Hematopoietic multipotent progenitor cell treated with erythropoietin and hydrocortisone succinate and interleukin-3 and kit ligand, for 17 days (in vitro differentiated cells): ENCODE measurements around the gene SLC39A11.
"Not testable (repeated sequence)": the region's sequence is repeated elsewhere in the genome, so short reads cannot be mapped to it uniquely, and the experiment has no call there.

ENCODE experiments used
- DNase-seq: peaks from one replicate; pipeline ENCODE4 v3.0.0-alpha.2; 2015; ENCODE audit warnings: low spot score

SLC39A11 gene

GRCh38 chr17:73071066-73071999, 21.2 kb downstream of the SLC39A11 start:
- no peak for DNase-seq

GRCh38 chr17:73069841-73070240, 22.6 kb downstream of the SLC39A11 start:
- no peak for DNase-seq

GRCh38 chr17:73069164-73069770, 23.2 kb downstream of the SLC39A11 start:
- no peak for DNase-seq

- no peak for DNase-seq
Observed at GRCh38 chr17:73068322-73069153, 23.9 kb downstream of the SLC39A11 start.

- not testable (repeated sequence) for DNase-seq
Observed at GRCh38 chr17:73067699-73068098, 24.8 kb downstream of the SLC39A11 start.

- no peak for DNase-seq
Observed at GRCh38 chr17:73067075-73067474, 25.4 kb downstream of the SLC39A11 start.

GRCh38 chr17:73066148-73066884, 26.2 kb downstream of the SLC39A11 start:
- DNase-seq, result no peak

GRCh38 chr17:73065376-73065775, 27.1 kb downstream of the SLC39A11 start:
- DNase-seq, result no peak

GRCh38 chr17:73064084-73064938, 28.2 kb downstream of the SLC39A11 start:
- no peak for DNase-seq

GRCh38 chr17:73062726-73063125, 29.8 kb downstream of the SLC39A11 start:
- DNase-seq, result no peak

- no peak for DNase-seq
Observed at GRCh38 chr17:73061161-73061560, 31.3 kb downstream of the SLC39A11 start.

- DNase-seq, result no peak
Observed at GRCh38 chr17:73060721-73061120, 31.8 kb downstream of the SLC39A11 start.

- DNase-seq, result not testable (repeated sequence)
Observed at GRCh38 chr17:73059713-73060112, 32.8 kb downstream of the SLC39A11 start.

- no peak for DNase-seq
Observed at GRCh38 chr17:73058022-73058421, 34.5 kb downstream of the SLC39A11 start.

- DNase-seq, result no peak
Observed at GRCh38 chr17:73057196-73057595, 35.3 kb downstream of the SLC39A11 start.

- no peak for DNase-seq
Observed at GRCh38 chr17:73052923-73053322, 39.6 kb downstream of the SLC39A11 start.

GRCh38 chr17:73050797-73051196, 41.7 kb downstream of the SLC39A11 start:
- no peak for DNase-seq

- DNase-seq, result no peak
Observed at GRCh38 chr17:73048170-73048569, 44.3 kb downstream of the SLC39A11 start.

GRCh38 chr17:73045724-73046123, 46.8 kb downstream of the SLC39A11 start:
- no peak for DNase-seq

GRCh38 chr17:73043686-73044581, 48.6 kb downstream of the SLC39A11 start:
- no peak for DNase-seq
